ENCODE measurements around the gene PSTPIP2. TPM values are rescaled to one million over a fixed set of nuclear protein-coding genes. Genes with fewer than 3 reads are reported as not detected.
A peak's percentile ranks its signal among the peaks of the same experiment; 100 is the strongest.

PSTPIP2 gene
- total RNA-seq, 2 experiments from 2014 or later: 17.8 TPM

DNA sequence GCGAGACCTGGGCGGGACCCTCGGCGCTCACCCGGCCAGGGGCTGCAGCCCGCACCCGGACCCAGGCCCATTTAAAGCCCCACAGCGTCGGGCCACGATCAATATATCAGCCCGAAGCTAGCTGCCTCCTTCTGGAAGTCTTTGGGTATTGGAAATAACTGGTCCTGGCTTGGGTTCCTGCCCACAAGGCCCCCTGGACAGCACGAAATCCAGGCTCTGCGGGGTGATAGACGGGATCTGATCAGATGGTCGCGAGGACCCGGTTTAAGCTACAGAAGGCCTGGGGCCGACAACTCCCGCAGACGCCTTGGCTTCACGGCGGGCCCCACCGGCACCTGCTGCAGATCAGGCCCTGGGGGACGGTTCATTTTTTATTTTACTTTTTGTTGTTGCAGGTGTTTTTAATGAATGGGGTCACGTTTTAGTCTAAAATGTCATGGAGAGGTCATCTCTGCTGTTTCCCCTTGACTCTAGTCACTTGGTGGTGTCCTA is 362 bp upstream of the PSTPIP2 start:
- ATAC-seq (no peak), DNase-seq (no peak)
- Mint-ChIP-seq H3K27me3 (no peaks in the 10 kb centered on the region), H3K4me1 (ENCODE audit: low read depth) (peaks cover 41% of the 10 kb centered on the region), H3K27ac (peak overlapping the region; percentile 55), H3K4me3 (peak overlapping the region; percentile 79), H3K36me3 (ENCODE audit: low read depth) (peaks cover 9% of the 10 kb centered on the region), H3K9me3 (peaks cover 1% of the 10 kb centered on the region)
- intact Hi-C loops (cut with micrococcal nuclease): loop anchor here (2.0 to 10.0 kb wide), 5 partner anchors 98 to 408 kb away; no protein-coding TSS in a partner anchor
- ChIA-PET POLR2A (interaction anchor here (0.7 to 2.2 kb wide), 12 partner anchors 11 to 105 kb away, joined by 3 to 7 read pairs (median 3); a partner anchor contains a TSS), CTCF (interaction anchor here (0.6 to 3.8 kb wide), 25 partner anchors 11 to 407 kb away, joined by 3 to 51 read pairs (median 8); partner anchors contain the start of gene SLC14A1)
- TF ChIP-seq, protein P1, sequence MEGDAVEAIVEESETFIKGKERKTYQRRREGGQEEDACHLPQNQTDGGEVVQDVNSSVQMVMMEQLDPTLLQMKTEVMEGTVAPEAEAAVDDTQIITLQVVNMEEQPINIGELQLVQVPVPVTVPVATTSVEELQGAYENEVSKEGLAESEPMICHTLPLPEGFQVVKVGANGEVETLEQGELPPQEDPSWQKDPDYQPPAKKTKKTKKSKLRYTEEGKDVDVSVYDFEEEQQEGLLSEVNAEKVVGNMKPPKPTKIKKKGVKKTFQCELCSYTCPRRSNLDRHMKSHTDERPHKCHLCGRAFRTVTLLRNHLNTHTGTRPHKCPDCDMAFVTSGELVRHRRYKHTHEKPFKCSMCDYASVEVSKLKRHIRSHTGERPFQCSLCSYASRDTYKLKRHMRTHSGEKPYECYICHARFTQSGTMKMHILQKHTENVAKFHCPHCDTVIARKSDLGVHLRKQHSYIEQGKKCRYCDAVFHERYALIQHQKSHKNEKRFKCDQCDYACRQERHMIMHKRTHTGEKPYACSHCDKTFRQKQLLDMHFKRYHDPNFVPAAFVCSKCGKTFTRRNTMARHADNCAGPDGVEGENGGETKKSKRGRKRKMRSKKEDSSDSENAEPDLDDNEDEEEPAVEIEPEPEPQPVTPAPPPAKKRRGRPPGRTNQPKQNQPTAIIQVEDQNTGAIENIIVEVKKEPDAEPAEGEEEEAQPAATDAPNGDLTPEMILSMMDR (IDR thresholded peaks at IDR 0.05): no peak

DNA sequence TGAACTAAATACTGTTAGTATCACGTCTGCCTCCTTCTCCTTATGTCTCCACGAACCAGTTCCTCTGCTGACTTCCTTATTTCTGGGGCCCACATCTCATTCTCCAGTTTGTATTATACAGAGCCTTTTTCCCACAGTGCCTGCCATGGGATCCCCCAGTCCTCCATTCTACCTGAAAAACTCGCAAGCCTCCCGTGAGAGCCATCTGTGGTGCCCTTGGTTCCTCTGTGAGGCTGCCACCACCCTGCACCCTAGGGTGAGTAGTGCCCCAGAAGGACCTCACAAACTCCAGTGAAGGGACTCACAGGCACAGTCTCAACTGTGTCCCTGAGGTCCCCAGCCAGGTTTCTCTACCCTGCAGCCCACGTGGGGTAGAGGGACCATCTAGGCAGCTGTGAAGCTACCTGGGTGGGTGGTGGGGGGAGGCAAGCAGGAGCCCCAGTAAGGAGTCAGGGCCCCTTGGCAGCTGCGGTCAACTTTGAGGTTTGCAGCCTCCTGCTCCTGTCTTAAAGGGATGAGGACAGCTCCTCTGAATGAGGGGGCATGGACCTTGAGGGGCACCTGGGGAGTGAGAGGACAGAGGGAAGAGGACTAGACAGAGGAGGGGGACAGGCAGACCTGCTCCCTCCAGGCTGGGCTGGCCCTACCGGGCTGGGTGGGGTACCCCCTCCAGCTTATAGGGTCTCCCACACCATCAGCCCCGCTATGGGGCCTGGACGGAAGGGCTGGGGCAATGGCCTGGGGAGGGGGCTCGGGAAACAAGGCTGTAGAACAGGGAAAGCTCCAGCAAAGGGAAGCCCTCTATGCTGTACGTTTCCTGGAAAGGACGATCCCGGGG is 1.0 kb downstream of the PSTPIP2 start:
- intact Hi-C loops (cut with micrococcal nuclease): loop anchor here (5.0 to 10.0 kb wide), 4 partner anchors 136 to 406 kb away; no protein-coding TSS in a partner anchor
- H3K27ac Mint-ChIP-seq: peak overlapping the region; percentile 71
- ChIA-PET CTCF (interaction anchor here (0.7 to 3.8 kb wide), 15 partner anchors 9 to 451 kb away, joined by 3 to 51 read pairs (median 4); no protein-coding TSS in a partner anchor), POLR2A (interaction anchor here (0.6 to 1.5 kb wide), 6 partner anchors 10 to 73 kb away, joined by 3 to 6 read pairs (median 4); no protein-coding TSS in a partner anchor)
- peak; percentile 14 for ATAC-seq
- peak overlapping the region; percentile 79 for H3K4me3 Mint-ChIP-seq
- peak; percentile 53 for DNase-seq
- H3K36me3 Mint-ChIP-seq (ENCODE audit: low read depth): peaks cover 9% of the 10 kb centered on the region
- no peaks in the 10 kb centered on the region for H3K27me3 Mint-ChIP-seq
- peaks cover 41% of the 10 kb centered on the region for H3K4me1 Mint-ChIP-seq (ENCODE audit: low read depth)
- TF ChIP-seq, protein P1 (IDR thresholded peaks at IDR 0.05): no peak
- H3K9me3 Mint-ChIP-seq: peaks cover 1% of the 10 kb centered on the region

DNA sequence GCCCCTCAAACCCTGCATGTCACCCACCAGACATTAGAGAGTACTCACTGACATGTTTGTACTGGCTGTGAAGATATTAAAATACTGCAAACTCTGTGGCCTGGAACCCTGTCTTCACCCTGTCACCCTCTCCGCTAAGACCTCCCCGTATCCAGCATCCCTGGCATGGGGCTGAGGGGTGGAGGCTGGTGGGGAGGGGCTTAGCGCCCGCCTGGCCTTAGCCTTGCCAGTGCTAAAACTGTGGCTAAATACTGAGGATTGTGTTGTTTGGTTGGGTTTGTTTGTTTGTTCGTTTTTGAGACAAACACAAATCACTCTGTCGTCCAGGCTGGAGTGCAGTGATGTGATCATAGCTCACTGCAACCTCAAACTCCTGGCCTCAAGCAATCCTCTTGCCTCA is 1.8 kb downstream of the PSTPIP2 start:
- intact Hi-C loops (cut with micrococcal nuclease): loop anchor here (5.0 to 10.0 kb wide), 4 partner anchors 135 to 405 kb away; no protein-coding TSS in a partner anchor
- no peaks in the 10 kb centered on the region for H3K27me3 Mint-ChIP-seq
- DNase-seq: no peak
- ATAC-seq: no peak
- no peak overlapping the region for H3K27ac Mint-ChIP-seq
- peaks cover 9% of the 10 kb centered on the region for H3K36me3 Mint-ChIP-seq (ENCODE audit: low read depth)
- H3K4me1 Mint-ChIP-seq (ENCODE audit: low read depth): peaks cover 41% of the 10 kb centered on the region
- POLR2A ChIA-PET: interaction anchor here (0.7 to 1.8 kb wide), 6 partner anchors 9 to 25 kb away, joined by 3 to 5 read pairs (median 4); no protein-coding TSS in a partner anchor
- TF ChIP-seq, protein P1 (IDR thresholded peaks at IDR 0.05): no peak
- peaks cover 1% of the 10 kb centered on the region for H3K9me3 Mint-ChIP-seq
- H3K4me3 Mint-ChIP-seq: peak overlapping the region; percentile 79
- CTCF ChIA-PET: interaction anchor here (1.7 to 1.8 kb wide), 2 partner anchors 57 to 96 kb away, joined by 5 read pairs; no protein-coding TSS in a partner anchor

DNA sequence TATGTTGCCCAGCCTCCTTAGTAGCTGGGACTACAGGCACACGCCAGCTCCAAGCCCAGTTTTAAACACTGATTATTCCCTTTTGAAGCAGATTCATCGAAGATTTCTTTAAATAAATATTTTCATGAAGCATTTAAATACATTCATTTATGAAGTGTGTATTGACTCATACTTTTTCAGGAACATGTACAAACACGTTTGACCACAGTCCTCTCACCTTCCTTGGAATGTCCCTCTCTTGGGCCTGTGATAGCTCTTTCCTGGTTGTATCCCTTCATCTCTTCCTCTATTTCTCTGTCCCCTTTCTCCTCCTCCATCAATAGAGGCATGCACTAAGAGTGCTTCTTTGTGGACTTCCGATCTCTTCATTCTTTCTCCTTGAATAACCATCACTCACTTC is 2.5 kb downstream of the PSTPIP2 start:
- peak overlapping the region; percentile 10 for H3K27ac Mint-ChIP-seq
- ChIA-PET POLR2A (interaction anchor here (0.7 to 1.8 kb wide), 3 partner anchors 9 to 16 kb away, joined by 3 to 5 read pairs (median 4); no protein-coding TSS in a partner anchor), CTCF (interaction anchor here (0.9 to 1.5 kb wide), 2 partner anchors 94 to 96 kb away, joined by 3 to 5 read pairs; no protein-coding TSS in a partner anchor)
- TF ChIP-seq, protein P1 (IDR thresholded peaks at IDR 0.05): no peak
- peak overlapping the region; percentile 79 for H3K4me3 Mint-ChIP-seq
- peaks cover 9% of the 10 kb centered on the region for H3K36me3 Mint-ChIP-seq (ENCODE audit: low read depth)
- H3K27me3 Mint-ChIP-seq: no peaks in the 10 kb centered on the region
- intact Hi-C loops (cut with micrococcal nuclease): no loop called here
- DNase-seq (no peak), ATAC-seq (no peak)
- H3K9me3 Mint-ChIP-seq: peaks cover 1% of the 10 kb centered on the region
- H3K4me1 Mint-ChIP-seq (ENCODE audit: low read depth): peaks cover 42% of the 10 kb centered on the region
